ENCODE results near the gene UBAC1.

Gene UBAC1, protein sequence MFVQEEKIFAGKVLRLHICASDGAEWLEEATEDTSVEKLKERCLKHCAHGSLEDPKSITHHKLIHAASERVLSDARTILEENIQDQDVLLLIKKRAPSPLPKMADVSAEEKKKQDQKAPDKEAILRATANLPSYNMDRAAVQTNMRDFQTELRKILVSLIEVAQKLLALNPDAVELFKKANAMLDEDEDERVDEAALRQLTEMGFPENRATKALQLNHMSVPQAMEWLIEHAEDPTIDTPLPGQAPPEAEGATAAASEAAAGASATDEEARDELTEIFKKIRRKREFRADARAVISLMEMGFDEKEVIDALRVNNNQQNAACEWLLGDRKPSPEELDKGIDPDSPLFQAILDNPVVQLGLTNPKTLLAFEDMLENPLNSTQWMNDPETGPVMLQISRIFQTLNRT

DNA sequence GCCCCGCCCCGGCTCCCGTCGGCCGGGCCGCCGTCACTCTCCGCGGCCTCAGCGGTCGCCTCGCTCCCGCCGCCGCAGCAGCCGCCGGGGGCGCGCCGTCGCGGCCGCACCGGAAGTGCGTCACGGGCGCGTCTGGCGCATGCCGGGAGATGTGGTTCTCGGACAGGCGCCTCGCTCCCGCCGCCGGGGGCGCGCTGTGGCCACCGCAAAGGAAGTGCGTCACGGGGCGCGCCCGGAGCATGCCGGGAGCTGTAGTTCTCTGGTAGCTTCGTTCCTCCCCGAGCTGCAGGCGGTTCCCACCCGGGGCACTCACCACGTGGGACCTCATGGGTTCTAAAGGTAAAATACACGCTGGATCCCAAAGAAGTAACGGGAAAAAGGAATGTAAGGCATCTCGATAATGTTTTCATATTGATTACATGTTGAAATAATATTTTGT lies at the start of gene UBAC1:
Gene UBAC1 (minus strand): TSS at position 97 of the 439 bp plus-strand sequence. CDS start 211 bp downstream, outside the sequence.
- DNase-seq (ENCODE audit: low read depth): peak; percentile 97
- peak within 1 kb of the TSS; percentile 78 for H3K4me3 ChIP-seq (ENCODE audit: low read depth, low read length)
- TF ChIP-seq, protein P1, sequence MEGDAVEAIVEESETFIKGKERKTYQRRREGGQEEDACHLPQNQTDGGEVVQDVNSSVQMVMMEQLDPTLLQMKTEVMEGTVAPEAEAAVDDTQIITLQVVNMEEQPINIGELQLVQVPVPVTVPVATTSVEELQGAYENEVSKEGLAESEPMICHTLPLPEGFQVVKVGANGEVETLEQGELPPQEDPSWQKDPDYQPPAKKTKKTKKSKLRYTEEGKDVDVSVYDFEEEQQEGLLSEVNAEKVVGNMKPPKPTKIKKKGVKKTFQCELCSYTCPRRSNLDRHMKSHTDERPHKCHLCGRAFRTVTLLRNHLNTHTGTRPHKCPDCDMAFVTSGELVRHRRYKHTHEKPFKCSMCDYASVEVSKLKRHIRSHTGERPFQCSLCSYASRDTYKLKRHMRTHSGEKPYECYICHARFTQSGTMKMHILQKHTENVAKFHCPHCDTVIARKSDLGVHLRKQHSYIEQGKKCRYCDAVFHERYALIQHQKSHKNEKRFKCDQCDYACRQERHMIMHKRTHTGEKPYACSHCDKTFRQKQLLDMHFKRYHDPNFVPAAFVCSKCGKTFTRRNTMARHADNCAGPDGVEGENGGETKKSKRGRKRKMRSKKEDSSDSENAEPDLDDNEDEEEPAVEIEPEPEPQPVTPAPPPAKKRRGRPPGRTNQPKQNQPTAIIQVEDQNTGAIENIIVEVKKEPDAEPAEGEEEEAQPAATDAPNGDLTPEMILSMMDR (IDR thresholded peaks at IDR 0.05; ENCODE audit: low read depth, low read length): no peak
- TF ChIP-seq POLR2A (IDR thresholded peaks at IDR 0.05; ENCODE audit: extremely low read depth, insufficient read length) (peak; percentile 36), MYC (IDR thresholded peaks at IDR 0.05; ENCODE audit: low read depth, low read length) (peak; percentile 94), MAX (IDR thresholded peaks at IDR 0.05; ENCODE audit: low read depth, low read length) (peak; percentile 92)

- no peak for DNase-seq (ENCODE audit: low read depth)
- H3K4me3 ChIP-seq (ENCODE audit: low read depth, low read length): no peak overlapping the region
- TF ChIP-seq, protein P1 (IDR thresholded peaks at IDR 0.05; ENCODE audit: low read depth, low read length): no peak
- TF ChIP-seq MAX (IDR thresholded peaks at IDR 0.05; ENCODE audit: low read depth, low read length) (no peak), MYC (IDR thresholded peaks at IDR 0.05; ENCODE audit: low read depth, low read length) (no peak), POLR2A (IDR thresholded peaks at IDR 0.05; ENCODE audit: extremely low read depth, insufficient read length) (no peak)
Observed at GRCh38 chr9:136010615-136011361, 49.6 kb upstream of the UBAC1 start.

GRCh38 chr9:136010176-136010575 lies 49.0 kb upstream of the UBAC1 start:
- H3K4me3 ChIP-seq (ENCODE audit: low read depth, low read length): no peak overlapping the region

DNA sequence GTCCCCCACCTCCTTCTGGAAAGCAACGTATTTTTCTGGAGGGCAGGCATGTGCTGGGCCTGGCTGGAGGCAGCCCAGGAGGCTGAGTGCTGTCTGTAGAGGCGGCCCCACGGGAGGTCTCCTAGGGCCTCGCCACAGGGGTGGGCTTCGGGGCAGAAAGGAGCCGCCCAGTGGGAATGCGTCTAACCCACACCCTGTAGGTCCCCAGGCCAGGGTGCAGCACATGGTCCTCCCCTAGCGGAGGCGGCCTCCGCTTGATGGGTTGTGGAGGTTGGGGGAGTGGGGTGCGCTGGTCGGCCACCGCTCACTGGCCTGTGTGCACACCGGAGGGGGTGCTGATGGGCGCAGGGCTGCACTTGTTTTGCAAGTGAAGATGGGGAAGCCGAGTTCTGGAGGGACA lies 48.3 kb upstream of the UBAC1 start:
- DNase-seq (ENCODE audit: low read depth): no peak
- H3K4me3 ChIP-seq (ENCODE audit: low read depth, low read length): no peak overlapping the region
- TF ChIP-seq, protein P1 (IDR thresholded peaks at IDR 0.05; ENCODE audit: low read depth, low read length): no peak
- TF ChIP-seq MAX (IDR thresholded peaks at IDR 0.05; ENCODE audit: low read depth, low read length) (no peak), POLR2A (IDR thresholded peaks at IDR 0.05; ENCODE audit: extremely low read depth, insufficient read length) (no peak), MYC (IDR thresholded peaks at IDR 0.05; ENCODE audit: low read depth, low read length) (no peak)

More at GRCh38 chr9:136010176-136010575, 49.0 kb upstream of the UBAC1 start:
- no peak for TF ChIP-seq MYC (IDR thresholded peaks at IDR 0.05; ENCODE audit: low read depth, low read length)
- no peak for DNase-seq (ENCODE audit: low read depth)

DNA sequence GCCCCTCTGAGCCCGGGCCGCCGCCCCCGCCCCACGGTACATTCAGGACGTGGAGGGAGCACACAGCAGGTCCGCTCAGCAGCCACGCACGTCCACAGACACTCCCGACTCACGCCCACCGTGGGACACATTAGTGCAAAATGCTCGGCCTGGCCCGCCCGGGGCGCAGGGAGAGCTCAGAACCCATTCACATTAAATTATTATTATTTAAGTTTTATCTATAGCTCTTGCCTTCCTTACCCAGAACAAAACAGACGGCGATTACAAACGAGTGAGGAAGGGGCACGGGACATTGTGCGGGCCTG lies 47.5 kb upstream of the UBAC1 start:
- TF ChIP-seq MAX (IDR thresholded peaks at IDR 0.05; ENCODE audit: low read depth, low read length) (no peak), MYC (IDR thresholded peaks at IDR 0.05; ENCODE audit: low read depth, low read length) (no peak), POLR2A (IDR thresholded peaks at IDR 0.05; ENCODE audit: extremely low read depth, insufficient read length) (no peak)
- TF ChIP-seq, protein P1 (IDR thresholded peaks at IDR 0.05; ENCODE audit: low read depth, low read length): no peak

More for the DNA sequence above, 47.5 kb upstream of the UBAC1 start:
- H3K4me3 ChIP-seq (ENCODE audit: low read depth, low read length): no peak overlapping the region
- DNase-seq (ENCODE audit: low read depth): no peak
